Panc1 (cell line): ENCODE results near the gene SALL3.

ENCODE experiments used
- CTCF ChIP-seq: fragments of 450-650 bp; IDR thresholded peaks from 2 replicates; pipeline ENCODE4 v1.5.1; 2017; ENCODE audit warnings: mild to moderate bottlenecking
- REST ChIP-seq, 2 experiments: IDR thresholded peaks; 2 replicates each; pipeline ENCODE4 v1.6.1; 2011 to 2012; ENCODE audit warnings: low read depth in 2 of 2, control low read depth in 1 of 2, low read length in 1 of 2, mild to moderate bottlenecking in 1 of 2, moderate library complexity in 1 of 2; ENCODE audit not compliant: insufficient read depth in 1 of 2

GRCh38 chr18:79000997-79001396, 21.4 kb downstream of the SALL3 start:
- TF ChIP-seq CTCF, result no peak
- no peak for TF ChIP-seq REST (IDR thresholded peaks at IDR 0.05; ENCODE audit: insufficient read depth in 1 of 2, low read depth in 2 of 2, low read length in 1 of 2)
